ENCODE data around the gene KCND1.

Gene KCND1

DNA sequence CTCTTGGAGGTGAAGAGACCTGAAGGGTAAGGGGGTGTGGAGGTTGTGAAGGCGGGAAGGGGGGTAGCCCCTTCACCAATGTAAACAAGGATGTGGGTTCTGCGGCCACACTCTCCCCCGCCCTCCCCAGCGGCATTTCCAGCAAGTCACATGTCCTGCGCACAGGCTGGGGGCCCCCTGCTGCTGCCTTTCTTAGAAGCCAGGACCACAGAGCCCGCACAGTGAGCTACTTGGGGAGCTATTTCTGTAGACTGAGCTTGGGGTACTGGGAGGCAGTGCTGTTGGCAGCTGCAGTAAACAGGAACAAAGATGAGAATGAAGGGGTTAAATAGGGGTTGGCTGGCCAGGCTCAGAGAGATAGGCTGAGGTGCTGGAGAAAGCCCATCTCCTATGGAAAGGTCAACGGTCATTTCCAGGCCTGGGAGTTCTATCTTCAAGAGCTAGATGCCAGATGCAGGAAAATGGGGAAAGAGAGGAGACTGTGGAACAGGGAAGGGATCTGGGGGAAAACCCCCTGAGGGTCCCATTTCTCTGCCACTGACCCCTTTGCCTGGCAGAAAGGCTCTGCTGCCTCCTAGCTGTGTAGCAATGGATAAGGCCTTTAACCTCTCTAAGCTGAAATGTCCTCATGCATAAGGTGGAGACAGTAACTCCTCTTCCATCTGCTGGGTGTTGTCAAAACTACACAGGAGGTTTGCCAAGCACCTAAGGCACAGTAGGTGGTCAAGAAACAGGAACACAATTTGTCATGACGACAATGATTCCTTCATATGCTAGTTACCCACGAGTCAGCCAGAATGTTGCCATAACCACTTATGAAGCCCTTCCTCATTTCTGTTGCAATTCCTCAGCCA, 34.4 kb downstream of the KCND1 start:
- DNase-seq (ENCODE audit: low read depth in 2 of 2): peak; percentile 77 to 83

DNA sequence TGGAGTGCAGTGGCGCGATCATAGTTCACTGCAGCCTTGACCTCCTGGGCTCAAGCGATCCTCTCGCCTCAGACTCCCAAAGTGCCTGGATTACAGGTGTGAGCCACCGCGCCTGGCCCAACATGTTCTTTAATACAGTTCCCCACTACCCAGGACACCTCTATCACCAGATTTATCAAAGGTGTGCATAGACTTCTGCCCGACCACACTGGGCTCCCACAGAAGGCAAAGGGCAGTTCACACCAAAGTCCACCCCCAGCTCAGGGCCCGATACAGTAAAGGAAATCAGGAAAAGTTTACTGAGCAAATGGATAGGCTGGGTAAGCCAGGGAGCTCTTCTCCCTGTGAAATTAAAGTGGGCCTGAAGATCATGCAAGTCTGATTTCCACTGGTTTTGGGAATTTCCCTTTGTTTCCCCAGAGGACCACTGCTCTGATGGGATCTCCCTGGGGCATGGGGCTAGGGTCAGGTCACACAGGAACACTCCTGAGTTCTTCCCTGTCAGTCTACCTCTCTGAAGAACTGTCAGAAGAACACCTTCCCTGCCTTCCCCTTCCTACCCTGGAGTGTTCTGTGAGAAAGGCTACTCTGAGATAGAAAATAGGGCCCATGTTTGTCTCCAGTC, 35.1 kb downstream of the KCND1 start:
- no peak for DNase-seq (ENCODE audit: low read depth in 2 of 2)

DNA sequence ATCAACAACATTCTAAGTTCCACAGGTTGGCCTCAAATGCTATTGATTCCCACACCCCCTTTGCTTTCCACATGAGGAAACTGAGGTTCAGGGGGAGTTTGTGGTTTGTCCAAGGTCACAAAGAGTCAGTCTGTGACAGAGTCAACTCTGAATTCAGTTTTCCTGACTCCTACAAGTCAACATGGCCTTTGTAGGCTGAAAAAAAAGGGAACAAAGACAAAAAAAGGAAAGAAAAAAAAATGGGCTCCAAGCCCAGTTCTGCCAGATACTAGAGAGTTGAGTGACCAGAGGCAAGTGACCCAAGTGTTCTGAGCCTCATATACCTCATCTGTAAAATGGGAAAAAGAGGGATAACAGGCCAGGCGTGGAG, 36.4 kb downstream of the KCND1 start:
- DNase-seq (ENCODE audit: low read depth in 2 of 2): no peak

DNA sequence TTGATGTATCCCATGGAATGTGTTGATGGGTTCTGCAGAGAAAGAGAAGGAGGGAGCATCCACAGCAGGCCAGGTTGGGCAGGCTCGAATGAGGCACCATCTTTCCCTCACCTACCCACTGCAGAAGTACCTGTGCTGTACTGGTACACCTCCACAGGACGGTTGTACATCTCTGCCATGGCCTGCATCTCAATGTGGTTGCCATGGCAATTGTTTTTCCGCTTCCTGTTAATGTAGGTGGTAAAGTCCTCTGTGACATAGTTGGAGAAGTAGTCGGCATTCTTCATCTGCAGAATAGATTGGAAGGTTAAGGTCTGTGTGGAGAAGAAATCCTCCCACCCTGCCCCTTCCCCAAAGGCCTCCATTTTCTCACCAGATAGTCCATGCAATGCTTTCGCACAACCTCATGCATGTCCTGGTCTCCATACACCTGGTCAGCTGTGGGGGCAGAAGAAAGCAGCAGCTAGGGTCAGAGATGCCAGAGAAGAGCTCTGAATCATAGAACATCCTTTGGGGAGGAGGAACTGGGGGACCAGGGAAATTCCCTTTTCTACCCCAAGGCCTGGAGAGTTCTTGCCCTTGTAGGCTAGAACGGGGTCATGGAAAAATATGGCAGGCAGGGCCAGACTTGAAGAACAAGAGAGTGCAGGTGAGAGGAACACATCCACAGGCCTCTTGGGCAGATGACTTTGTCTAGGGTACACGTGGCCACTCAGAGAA, 36.9 kb downstream of the KCND1 start:
- no peak for DNase-seq (ENCODE audit: low read depth in 2 of 2)

DNA sequence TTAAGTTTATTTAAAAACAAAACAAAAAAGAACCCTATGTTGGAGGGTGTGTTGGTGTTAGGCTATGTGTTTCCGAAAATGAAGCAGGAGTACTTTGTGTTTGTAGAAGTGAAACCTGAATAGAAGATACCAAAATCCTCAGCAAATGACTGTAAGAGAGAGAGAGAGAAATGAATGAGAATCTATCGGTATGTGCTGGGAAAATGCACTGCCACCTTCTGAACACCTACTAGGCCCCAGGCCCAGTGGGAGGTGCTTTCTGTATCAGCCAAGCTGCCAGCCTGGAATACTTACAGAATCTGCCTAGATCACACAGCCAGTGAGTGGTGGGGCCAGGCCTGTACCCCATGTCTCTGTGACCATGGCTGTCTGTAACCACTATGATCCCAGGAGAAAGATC, 37.9 kb downstream of the KCND1 start:
- no peak for DNase-seq (ENCODE audit: low read depth in 2 of 2)

DNA sequence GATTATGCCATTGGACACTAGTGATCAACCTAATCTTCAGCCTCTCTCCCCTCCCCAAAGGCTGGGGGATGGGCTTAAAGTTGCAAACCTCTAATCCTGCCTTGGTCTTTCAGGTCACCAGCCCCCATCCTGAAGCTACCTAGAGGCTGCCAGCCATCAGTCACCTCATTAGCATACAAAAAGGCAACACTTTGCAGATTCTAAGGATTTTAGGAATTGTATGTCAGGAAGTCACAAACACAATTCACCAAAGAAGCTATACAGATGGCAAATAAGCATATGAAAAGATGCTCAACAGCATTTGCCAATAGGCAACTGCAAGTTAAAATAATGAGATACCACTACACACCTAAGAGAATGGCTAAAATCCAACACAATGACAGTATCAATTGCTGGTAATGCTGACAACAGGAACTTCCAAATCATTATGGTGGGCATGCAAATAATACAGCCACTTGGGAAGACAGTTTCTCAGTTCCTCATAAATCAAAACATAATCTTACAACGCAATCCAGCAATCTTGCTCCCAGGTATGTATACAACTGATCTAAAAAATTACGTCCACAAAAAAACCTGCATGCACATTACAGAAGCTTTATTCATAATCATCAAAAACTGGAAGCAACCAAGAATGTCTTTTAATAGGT, 43.8 kb downstream of the KCND1 start:
- no peak for DNase-seq (ENCODE audit: low read depth in 2 of 2)

DNA sequence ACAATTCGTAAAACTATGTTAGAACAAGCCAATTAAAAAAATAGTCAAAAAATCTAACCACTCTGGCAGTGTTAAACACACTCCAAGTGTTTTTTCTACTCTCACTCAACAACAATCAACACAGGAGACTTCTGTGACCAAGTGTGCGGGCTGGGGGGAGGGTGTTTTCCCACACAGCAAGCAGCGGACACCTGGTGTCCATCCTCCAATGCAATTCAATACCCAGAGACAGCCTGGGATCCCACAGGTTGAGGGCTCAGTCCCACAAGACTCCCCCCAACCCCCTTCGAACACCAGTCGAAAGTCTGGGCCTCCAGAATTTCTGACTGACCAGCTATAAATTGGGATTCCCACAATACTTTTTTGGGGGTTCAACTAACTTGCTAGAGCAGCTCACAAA, 44.5 kb downstream of the KCND1 start:
- no peak for DNase-seq (ENCODE audit: low read depth in 2 of 2)

DNA sequence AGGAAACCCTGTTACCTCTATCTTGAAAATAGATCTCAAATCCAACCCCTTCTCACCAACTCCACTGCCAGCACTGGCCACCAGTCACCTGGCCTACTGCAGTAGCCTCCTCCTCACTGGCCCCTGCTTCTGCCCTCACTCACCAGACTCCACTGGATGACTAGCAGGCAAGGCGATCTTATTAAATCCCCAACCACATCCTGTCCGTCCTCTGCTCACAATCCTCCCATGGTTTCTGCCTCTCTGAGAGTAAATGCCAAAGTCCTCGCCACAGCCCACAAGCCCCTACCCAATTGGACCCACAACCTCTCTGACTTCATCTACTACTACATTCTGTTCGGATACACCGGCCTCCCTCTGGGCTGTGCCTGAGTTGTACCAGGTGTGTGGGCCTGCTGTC, 47.4 kb downstream of the KCND1 start:
- DNase-seq (ENCODE audit: low read depth in 2 of 2): no peak

DNA sequence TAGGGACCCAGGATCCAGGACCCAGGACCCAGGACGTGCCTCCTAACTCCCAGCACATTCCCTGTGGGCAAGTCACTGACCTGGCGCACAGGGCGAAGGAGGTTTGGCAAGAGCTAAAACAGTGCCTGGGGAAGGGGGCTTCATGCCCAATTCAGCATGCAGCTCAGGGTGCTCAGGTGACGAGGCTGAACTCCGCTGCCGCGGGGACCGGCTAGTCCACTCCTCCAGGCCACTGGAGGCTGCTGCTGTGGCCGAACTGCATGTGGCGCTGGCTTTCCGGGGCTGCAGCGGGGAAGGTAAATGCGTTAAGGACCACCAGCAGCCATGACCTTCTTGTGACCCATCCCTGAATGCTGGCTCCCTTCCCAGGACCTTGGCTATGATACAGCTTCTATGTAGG, 47.9 kb downstream of the KCND1 start:
- no peak for DNase-seq (ENCODE audit: low read depth in 2 of 2)

DNA sequence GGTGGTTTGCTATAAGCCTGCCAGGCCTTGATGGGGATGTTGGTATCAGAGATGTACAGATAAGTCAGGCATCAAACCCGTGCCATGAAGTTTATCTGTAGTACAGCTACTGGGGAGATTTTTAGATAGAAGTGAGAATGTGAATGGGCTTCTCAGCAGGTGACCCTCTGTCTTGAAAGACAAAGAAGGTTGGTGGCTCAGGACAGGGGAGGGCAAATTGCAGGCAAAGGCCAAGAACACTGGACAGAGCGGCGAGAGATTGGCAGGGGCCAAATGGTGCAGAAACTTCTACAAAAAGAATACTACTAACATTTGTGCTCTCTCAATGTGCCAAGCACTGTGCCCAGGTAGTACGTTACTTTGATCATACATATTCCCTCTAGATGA, 50.9 kb downstream of the KCND1 start:
- DNase-seq (ENCODE audit: low read depth in 2 of 2): no peak

DNA sequence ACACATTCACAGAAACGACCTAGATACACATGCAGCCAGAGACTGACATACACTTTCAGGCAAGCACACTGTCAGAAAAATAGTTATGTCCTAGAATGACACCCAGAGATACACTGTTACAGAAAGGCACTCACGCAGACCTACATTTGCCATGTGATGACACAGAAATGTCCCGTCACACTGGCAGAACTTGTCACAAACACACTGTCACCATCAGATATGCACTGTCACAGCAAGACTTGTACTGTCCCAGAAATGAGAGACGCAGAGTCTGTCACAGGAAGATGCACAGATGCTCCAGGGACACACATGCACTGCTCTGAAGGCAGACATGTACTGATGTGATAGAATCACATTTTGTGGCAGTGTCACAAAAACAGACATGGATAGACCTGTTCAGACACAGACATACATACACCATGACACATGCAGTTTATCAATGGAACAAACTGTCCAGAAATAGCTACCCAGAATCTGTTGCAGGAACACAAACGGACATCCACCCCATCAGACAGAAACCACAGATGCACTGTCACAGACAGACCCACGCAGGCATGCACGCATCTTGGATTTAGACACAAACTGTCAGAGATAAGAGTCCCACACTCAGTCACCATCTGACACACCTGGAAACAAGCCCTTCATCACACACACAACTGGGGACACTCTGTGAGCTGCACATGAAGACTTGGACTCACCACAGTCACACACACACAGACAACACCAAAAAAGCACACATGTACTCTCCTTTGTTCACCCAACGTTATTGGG, 51.5 kb downstream of the KCND1 start:
- DNase-seq (ENCODE audit: low read depth in 2 of 2): no peak

DNA sequence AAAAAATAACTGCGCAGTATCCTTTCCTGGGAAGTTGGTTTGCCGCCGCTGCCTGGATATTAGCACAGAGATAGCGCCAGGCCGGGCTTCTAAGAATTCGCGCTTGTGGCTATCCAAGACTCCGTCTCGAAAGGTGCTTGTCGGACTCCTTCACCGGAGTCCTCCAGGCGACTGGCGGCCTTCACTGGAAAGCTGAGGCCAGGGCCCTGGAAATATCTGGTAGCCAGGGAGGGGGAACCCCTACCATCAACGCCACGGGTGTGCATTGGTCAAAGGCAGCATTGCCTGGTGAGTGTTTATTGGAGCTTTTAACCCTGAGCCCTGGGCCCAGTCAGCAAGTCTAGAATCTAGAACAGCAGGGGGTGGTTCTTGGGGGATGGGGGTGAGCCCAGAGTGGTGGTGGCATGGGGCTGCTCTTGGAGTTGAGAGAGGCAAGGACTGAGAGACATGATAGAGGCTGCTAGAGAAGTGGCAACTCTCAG, 52.2 kb downstream of the KCND1 start:
- DNase-seq (ENCODE audit: low read depth in 2 of 2): no peak

DNA sequence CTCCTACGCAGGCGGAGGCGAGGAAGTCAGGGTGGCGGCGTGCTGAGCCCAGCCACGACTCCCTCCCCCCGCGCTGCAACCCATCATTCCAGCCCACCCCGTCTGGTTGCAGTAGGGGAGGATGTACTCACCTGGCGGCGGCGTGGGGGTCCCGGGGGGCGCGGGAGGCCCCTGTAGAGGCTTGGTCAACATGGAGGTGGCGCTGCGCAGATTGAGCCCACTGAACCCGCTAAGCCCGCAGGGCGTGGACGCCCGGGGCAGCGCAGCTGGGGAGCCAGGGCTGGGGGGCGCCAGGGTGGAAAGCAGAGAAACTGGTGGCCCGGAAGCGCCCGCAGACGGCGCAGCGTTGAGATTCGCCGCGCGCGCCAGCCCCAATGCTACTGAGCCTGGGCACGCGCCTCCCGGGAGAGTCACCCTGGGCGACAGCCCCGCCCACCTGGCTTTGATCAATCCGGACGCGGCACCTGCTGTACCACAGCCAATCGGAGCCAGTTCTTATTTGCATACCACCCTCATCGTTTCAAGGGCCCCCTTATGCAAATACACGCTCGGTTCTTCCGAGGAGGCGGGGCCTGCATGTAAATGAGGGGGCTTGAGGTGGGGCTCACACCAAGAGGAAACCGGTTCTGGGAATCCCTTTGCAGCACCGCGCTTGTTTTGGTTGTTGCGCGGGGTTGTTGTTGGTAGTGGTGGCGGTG, 52.9 kb downstream of the KCND1 start, which contains the start of gene PIM2:
Gene PIM2 (minus strand): TSS at position 382 of the 698 bp plus-strand sequence. CDS start 190 bp downstream, at position 192.
- peak; percentile 79 to 81 for DNase-seq (ENCODE audit: low read depth in 2 of 2)

DNA sequence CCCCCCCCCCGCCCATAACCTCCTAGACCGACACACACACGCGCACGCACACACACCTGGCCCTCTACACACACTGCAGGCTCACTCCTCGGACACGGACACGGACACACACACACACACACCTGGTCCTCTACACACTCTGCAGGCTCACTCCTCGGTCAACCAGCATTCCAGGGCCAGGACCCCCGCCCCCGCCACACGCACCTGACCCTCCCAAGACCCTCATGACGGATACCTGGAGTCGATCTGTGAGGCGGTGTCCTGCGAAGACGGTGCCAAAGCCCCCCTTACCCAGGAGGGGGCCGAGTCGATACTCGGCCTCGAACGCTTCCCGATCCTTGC, 53.4 kb downstream of the KCND1 start:
- no peak for DNase-seq (ENCODE audit: low read depth in 2 of 2)

DNA sequence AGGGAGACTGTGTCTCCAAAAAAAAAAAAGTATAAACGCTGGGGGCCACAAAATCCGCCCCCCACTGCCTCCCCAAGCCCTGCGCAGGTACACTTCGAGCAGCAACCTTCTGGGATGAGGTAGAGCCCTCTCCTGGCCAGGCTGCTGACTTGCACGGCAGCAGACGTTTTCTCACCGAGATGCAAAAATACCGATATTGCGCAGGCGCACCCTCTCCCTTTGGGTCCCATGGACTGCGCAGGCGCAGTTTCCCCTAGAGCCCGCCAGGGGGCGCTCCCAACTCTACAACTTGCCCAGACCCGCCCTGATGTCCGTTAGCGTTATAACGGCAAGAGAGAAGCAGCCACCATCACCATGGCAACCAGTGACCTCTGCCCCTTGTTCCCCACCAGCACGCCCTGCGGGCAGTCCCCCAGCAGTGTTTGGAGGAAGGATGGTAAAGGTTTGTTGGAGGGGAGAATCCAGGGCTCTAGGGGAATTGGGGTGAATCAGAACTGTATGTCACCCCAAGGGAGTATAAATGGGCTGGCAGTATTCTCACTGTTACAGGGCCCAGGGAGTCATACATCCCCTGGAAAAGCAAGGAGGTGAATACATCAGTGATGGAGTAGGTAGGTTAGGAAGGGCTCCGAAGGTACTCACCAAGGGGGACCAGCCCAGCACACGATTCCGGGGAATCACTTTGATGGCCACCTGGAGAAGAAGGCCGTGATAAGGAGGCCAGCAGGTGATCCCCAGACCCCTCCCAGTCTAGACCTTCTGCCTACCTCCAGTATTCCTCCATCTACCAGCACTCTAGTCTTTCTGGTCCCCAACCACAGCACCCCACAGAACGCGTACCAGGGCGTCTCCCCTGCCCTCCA, 54.3 kb downstream of the KCND1 start:
- peak; percentile 69 to 77 for DNase-seq (ENCODE audit: low read depth in 2 of 2)

DNA sequence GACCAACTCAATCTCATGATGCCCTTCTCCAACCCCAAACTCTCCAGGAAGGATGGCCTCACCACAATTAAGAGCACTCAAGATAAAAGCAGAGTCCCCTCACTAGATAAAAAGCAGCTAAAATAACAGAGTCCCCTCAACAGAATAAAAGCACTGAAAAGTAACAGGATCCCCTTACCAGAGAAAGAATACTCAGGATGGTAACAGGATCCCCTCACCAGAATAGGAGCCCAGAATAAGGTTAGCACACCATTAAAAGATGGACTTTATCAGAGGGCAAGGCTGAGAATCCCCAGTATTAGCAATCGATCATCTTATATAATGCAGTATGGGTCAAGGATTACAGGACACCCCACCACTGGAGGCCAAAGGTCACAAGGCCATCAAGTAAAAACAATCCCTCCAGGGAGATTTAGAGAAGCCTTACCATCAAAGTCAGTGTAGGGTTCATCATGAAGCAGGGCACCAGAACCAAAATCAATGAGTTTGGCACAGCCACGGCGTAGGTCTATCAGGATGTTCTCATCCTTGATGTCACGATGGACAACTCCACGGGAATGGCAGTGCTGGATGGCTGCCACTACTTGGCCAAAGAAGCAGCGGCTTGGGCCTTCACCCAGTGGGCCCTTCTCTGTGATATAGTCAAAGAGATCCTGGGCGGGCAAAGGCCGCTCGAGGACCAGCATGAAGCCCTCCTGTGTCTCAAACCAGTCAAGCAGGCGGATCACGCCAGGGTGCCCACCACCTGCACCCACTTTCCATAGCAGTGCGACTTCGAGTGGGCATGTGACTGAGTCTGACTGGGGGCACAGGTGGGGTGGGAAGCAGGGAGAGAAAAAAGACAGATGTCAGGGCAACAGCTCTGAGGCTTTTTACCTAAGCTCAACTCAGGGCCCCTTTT, 56.8 kb downstream of the KCND1 start:
- DNase-seq (ENCODE audit: low read depth in 2 of 2): no peak

DNA sequence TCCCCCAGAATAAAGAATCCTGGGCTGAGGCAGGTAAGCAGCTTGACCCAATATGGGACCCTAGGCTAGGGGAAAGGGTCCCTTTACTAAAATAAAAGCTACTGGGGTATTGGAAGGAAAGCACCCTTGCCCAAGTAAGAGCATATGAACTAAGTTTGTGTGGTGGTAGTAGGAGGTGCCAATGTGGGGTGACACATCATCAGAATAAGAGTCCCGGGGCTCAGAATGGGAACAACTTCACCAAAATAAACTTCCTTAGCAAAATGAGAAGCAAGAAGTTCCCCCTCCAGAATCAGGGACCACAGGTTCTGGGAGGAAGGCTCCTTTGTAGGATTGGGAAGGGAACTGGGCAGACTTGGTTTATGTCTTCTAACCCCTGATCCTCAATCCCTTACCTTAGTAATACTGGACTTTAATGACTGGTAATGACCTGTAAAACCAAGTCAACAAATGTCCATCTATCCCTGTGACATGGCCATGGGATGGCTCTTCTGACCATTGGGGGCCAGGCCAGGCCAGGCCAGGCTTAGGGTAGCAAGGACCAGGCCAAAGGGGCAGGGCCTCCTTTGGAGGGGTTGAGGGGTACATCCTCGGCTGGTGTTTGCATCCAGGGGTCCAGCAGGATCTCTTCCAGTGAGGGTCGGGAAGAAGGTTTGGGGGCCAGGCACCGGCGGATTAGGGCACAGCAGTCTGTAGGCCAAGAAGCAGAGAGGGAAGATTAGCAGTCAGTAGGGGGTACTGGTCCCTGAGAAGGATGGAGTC, 57.9 kb downstream of the KCND1 start:
- DNase-seq (ENCODE audit: low read depth in 2 of 2): no peak

Measured in stimulated activated CD8-positive, alpha-beta memory T cell treated with anti-CD3 and anti-CD28 coated beads, Interleukin-7, amount 100 ng/mL, for 1 hour (primary cell).